Measurements from ENCODE around the gene EFCC1. TPM values are rescaled to one million over a fixed set of nuclear protein-coding genes. Genes with fewer than 3 reads are reported as not detected.
A peak's percentile ranks its signal among the peaks of the same experiment; 100 is the strongest.

The EFCC1 gene
- total RNA-seq, 1 donor from 2014 or later, result 17.2 TPM

DNA sequence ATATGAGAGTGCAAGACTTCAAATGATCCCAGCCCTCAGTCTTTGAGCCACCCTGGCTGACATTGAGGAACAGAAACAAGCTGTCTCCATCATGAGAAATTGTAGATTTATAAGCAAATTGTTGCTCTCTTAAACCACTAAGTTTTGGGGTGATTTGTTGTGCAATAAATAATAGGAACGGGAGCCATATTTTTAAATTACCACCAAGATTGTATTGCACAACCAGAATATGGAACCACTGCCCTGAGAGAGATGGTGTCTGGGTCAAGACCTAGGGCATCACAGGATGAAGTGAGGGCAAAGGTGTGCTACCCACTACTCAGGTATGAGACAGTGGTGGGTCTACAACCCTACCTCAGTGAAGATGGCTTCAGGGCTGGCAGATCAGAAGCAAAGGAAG is 4.9 kb upstream of the EFCC1 start:
- H3K36me3 ChIP-seq, result no peaks in the 10 kb centered on the region
- no peak overlapping the region for H3K4me3 ChIP-seq
- ATAC-seq (no peak), DNase-seq (no peak)
- H3K4me1 ChIP-seq, result peaks cover 22% of the 10 kb centered on the region
- TF ChIP-seq, protein P1, sequence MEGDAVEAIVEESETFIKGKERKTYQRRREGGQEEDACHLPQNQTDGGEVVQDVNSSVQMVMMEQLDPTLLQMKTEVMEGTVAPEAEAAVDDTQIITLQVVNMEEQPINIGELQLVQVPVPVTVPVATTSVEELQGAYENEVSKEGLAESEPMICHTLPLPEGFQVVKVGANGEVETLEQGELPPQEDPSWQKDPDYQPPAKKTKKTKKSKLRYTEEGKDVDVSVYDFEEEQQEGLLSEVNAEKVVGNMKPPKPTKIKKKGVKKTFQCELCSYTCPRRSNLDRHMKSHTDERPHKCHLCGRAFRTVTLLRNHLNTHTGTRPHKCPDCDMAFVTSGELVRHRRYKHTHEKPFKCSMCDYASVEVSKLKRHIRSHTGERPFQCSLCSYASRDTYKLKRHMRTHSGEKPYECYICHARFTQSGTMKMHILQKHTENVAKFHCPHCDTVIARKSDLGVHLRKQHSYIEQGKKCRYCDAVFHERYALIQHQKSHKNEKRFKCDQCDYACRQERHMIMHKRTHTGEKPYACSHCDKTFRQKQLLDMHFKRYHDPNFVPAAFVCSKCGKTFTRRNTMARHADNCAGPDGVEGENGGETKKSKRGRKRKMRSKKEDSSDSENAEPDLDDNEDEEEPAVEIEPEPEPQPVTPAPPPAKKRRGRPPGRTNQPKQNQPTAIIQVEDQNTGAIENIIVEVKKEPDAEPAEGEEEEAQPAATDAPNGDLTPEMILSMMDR (IDR thresholded peaks at IDR 0.05), result no peak
- peaks cover 2% of the 10 kb centered on the region for H3K27me3 ChIP-seq
- no peaks in the 10 kb centered on the region for H3K9me3 ChIP-seq
- H3K27ac ChIP-seq, result no peak overlapping the region
- intact Hi-C loops (cut with DNase I), result no loop called here

DNA sequence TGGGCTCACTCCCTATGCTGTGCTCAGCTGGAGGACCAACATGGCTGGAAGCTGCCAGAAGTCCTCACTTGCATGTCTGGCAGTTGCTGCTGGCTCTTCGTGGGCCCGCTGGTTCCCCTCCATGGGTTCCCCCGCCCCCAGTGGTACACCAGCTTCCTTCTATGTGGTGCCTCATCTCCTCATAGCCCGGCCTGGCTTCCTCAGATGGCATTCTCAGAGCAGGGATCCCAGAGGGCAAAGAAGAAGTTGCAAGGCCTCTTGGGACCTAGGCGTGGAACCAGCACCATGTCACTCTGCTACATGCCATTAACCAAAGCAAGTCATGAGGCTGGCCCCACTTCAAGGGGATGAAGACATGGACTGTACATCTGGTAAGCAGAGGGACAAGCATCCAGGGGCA is 4.4 kb upstream of the EFCC1 start:
- Histone ChIP-seq H3K27ac (no peak overlapping the region), H3K27me3 (peaks cover 7% of the 10 kb centered on the region), H3K36me3 (no peaks in the 10 kb centered on the region), H3K4me3 (no peak overlapping the region), H3K9me3 (no peaks in the 10 kb centered on the region), H3K4me1 (peaks cover 22% of the 10 kb centered on the region)
- ATAC-seq, result no peak
- DNase-seq, result no peak
- intact Hi-C loops (cut with DNase I), result no loop called here
- TF ChIP-seq, protein P1 (IDR thresholded peaks at IDR 0.05), result no peak

DNA sequence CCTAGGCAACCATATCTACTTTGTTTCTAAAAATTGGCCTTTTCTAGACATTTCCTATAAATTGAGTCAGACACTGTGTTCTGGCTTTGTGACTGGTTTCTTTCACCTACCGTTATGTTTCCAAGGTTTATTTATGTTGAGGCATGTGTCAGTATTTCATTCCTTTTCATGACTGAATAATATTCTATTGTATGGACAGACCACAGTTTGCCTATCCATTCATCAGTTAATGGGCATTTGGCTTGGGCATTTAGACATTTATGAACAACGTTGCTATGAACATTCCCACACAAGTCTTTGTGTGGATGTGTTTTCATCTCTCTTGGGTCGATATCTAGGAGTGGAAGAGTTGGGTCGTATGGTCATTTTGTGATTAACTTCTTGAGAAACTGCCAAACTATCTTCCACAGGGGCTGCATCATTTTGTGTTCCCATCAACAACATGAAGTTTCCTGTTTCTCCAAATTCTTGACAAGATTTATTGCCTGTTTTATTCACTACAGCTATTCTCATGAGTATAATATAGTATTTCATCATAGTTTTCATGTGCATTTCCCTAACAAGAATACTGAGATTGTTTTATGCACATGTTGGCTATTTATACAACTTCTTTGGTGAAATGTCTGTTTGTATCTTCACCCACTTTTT is 3.5 kb upstream of the EFCC1 start:
- H3K36me3 ChIP-seq, result no peaks in the 10 kb centered on the region
- intact Hi-C loops (cut with DNase I), result no loop called here
- no peak overlapping the region for H3K27ac ChIP-seq
- H3K27me3 ChIP-seq, result peaks cover 12% of the 10 kb centered on the region
- H3K9me3 ChIP-seq, result no peaks in the 10 kb centered on the region
- H3K4me3 ChIP-seq, result no peak overlapping the region
- TF ChIP-seq, protein P1 (IDR thresholded peaks at IDR 0.05), result no peak
- ATAC-seq (no peak), DNase-seq (no peak)
- peaks cover 22% of the 10 kb centered on the region for H3K4me1 ChIP-seq

DNA sequence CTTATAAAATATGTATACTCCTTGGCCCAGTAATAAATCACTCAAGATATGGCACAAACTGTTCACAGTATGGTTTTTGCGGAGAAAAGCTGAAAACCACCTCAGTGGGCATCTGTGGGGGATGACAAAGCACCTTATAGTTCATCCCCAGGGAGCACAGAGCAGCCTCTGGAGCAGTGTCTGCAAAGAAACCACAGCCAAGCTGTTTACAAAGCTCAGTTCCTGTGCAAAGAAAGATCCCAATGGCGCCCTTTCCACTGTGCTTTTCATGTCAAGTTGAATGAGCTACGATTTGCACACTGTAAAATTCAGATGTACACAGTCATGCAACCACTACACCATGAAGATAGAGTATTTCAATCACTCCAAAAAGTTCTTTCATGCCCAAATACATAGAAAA is 2.5 kb upstream of the EFCC1 start:
- Histone ChIP-seq H3K4me1 (peaks cover 20% of the 10 kb centered on the region), H3K36me3 (no peaks in the 10 kb centered on the region), H3K27me3 (peaks cover 12% of the 10 kb centered on the region), H3K4me3 (no peak overlapping the region), H3K27ac (no peak overlapping the region), H3K9me3 (no peaks in the 10 kb centered on the region)
- intact Hi-C loops (cut with DNase I), result no loop called here
- TF ChIP-seq, protein P1 (IDR thresholded peaks at IDR 0.05), result no peak
- no peak for ATAC-seq
- DNase-seq, result no peak

DNA sequence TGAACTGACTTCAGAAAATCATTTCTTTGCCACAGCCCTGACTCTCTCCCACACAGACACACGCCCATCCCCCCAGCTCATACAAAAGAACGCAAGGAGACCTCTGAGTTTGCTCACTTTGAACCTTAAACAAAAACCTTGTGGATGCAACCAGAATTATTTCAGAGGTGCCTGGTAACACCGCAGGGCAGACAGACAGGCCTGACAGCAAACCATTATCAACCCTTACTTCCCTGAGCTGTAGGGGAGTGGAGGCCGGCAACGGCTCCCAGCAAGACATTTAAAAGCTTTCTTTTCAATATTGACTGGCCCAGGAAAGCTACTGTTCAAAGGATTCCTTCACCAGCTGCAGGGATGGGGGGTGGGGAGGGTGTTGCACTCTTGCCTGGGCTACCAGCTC is 2.0 kb upstream of the EFCC1 start:
- Histone ChIP-seq H3K27ac (no peak overlapping the region), H3K27me3 (peaks cover 12% of the 10 kb centered on the region), H3K4me1 (peaks cover 15% of the 10 kb centered on the region), H3K36me3 (no peaks in the 10 kb centered on the region), H3K4me3 (no peak overlapping the region), H3K9me3 (no peaks in the 10 kb centered on the region)
- intact Hi-C loops (cut with DNase I), result no loop called here
- TF ChIP-seq, protein P1 (IDR thresholded peaks at IDR 0.05), result no peak
- ATAC-seq (no peak), DNase-seq (no peak)

DNA sequence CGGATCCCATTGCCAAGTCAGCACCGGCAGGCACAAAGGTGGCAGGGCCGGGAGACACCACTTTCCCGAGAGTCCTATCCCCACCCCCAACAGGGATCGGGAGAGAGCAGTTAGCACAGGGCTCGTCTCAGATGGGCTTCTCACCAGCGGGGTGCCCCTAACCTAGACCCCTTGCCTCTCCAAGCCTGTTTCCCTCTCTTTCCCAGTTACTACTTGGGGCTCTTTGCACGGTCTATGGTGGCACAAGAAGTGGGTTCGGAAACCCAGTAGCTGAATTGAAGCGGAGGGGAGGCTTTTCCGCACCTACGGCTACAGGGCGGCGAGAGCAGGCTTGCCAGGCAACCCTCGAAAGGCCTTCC is 383 bp upstream of the EFCC1 start:
- intact Hi-C loops (cut with DNase I), result no loop called here

More for the DNA sequence above, 383 bp upstream of the EFCC1 start:
- ATAC-seq, result no peak
- peaks cover 22% of the 10 kb centered on the region for H3K4me1 ChIP-seq
- TF ChIP-seq, protein P1 (IDR thresholded peaks at IDR 0.05), result no peak
- H3K27ac ChIP-seq, result peak overlapping the region; percentile 85
- peak overlapping the region; percentile 63 for H3K4me3 ChIP-seq
- DNase-seq, result no peak
- H3K36me3 ChIP-seq, result no peaks in the 10 kb centered on the region
- H3K9me3 ChIP-seq, result no peaks in the 10 kb centered on the region
- H3K27me3 ChIP-seq, result peaks cover 12% of the 10 kb centered on the region
